ENCODE results near the gene ZNF827. TPM values are rescaled to one million over a fixed set of nuclear protein-coding genes. Genes with fewer than 3 reads are reported as not detected.

ZNF827 gene
- total and polyA plus RNA-seq, 2 of the 13 experiments (the other 11 are each of a cell fraction or from before 2014, with no cell fraction given): 2.8 TPM

- TF ChIP-seq CEBPZ (IDR thresholded peaks at IDR 0.05; ENCODE audit: low read length) (no peak), KDM1A (CRISPR knock-in tag; IDR thresholded peaks at IDR 0.05) (peak; percentile 39; the same call in 1 of the 2 replicates), ZNF264 (CRISPR knock-in tag; IDR thresholded peaks at IDR 0.05) (peak; percentile 82; the same call in 1 of the 2 replicates), ATRX (CRISPR knock-in tag; IDR thresholded peaks at IDR 0.05; ENCODE audit: borderline replicate concordance) (no peak), HNRNPLL (IDR thresholded peaks at IDR 0.05; ENCODE audit: low read depth, low read length, poor library complexity, severe bottlenecking) (peak; percentile 34), AHR (CRISPR knock-in tag; IDR thresholded peaks at IDR 0.05) (no peak), ZBTB2 (CRISPR knock-in tag; IDR thresholded peaks at IDR 0.05; ENCODE audit: low read depth) (no peak), CREM (IDR thresholded peaks at IDR 0.05) (peak; percentile 28; the same call in 1 of the 2 replicates), CREM (CRISPR knock-in tag; IDR thresholded peaks at IDR 0.05) (no peak), KDM5B (CRISPR knock-in tag; IDR thresholded peaks at IDR 0.05; ENCODE audit: borderline replicate concordance) (peak; percentile 38; the same call in 1 of the 2 replicates), ZSCAN20 (CRISPR knock-in tag; IDR thresholded peaks at IDR 0.05; ENCODE audit: borderline replicate concordance) (no peak), ARHGAP35 (CRISPR knock-in tag; IDR thresholded peaks at IDR 0.05; ENCODE audit: borderline replicate concordance) (peak; percentile 76; the same call in 1 of the 2 replicates), ISX (CRISPR knock-in tag; conservative IDR thresholded peaks at IDR 0.05) (no peak), BCL6 (CRISPR knock-in tag; IDR thresholded peaks at IDR 0.05) (peak; percentile 28; the same call in 1 of the 2 replicates), SP1 (IDR thresholded peaks at IDR 0.05) (no peak), SP1 (CRISPR knock-in tag; IDR thresholded peaks at IDR 0.05) (no peak), ESRRA (CRISPR knock-in tag; IDR thresholded peaks at IDR 0.05; ENCODE audit: low read depth) (peak; percentile 73), SRY (CRISPR knock-in tag; IDR thresholded peaks at IDR 0.05) (0 out of 2 replicates have a peak, but pooled peaks have one; percentile 33), SP4 (CRISPR knock-in tag; IDR thresholded peaks at IDR 0.05) (0 out of 2 replicates have a peak, but pooled peaks have one; percentile 43), PREB (CRISPR knock-in tag; IDR thresholded peaks at IDR 0.05) (no peak), NR2F6 (IDR thresholded peaks at IDR 0.05) (peak; percentile 77), NR2F6 (CRISPR knock-in tag; IDR thresholded peaks at IDR 0.05) (peak; percentile 80), TCF7 (IDR thresholded peaks at IDR 0.05; ENCODE audit: low read depth) (peak; percentile 86), ZNF333 (CRISPR knock-in tag; IDR thresholded peaks at IDR 0.05; ENCODE audit: borderline replicate concordance) (no peak), FOXP1 (IDR thresholded peaks at IDR 0.05) (peak; percentile 46; the same call in 1 of the 2 replicates), FOXP1 (CRISPR knock-in tag; IDR thresholded peaks at IDR 0.05) (peak; percentile 38; the same call in 1 of the 2 replicates), HDAC6 (IDR thresholded peaks at IDR 0.05; ENCODE audit: low read depth, low read length) (no peak), ZNF605 (CRISPR knock-in tag; IDR thresholded peaks at IDR 0.05) (0 out of 2 replicates have a peak, but pooled peaks have one; percentile 44)
These were observed at the start of gene ZNF827 (continued) for GRCh38 chr4:145938618-145939440.

All from HepG2 (cell line).